DMS153 treated with DMSO at 0.1 percent for 48 hours (cell line): Measurements from ENCODE around the gene BTBD6.

ENCODE experiments used
- DNase-seq: peaks from one replicate; lab custom pipeline; 2025; ENCODE audit not compliant: unreplicated experiment; lab: John Stamatoyannopoulos, UW

The BTBD6 gene

DNA sequence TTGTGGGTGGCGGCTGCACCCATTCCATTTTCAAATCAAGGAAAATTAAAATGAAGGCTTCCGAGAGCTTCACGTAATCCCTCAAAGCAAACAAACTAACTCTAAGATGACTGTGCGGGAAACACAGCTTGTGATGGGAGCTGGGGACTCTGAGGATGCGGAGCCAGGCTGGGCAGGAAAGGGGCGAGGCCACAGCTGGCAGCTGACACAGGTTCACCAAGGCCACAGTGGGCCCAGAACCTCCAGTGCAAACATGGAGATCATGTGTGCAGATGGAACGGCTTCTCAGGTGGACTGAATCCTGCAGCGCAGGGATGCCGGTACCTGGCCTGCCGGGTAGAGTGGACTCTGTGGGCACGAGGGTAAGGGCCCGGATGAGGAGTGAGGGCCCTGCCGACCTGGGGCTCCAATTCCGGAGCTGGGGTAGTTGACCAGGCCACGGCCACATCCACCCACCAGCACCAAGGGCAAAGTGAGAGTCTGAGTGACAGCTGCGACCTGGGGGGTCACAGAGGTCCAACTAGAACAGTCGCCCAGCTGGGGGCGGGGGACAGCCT lies 19.2 kb upstream of the BTBD6 start:
- no peak for DNase-seq

DNA sequence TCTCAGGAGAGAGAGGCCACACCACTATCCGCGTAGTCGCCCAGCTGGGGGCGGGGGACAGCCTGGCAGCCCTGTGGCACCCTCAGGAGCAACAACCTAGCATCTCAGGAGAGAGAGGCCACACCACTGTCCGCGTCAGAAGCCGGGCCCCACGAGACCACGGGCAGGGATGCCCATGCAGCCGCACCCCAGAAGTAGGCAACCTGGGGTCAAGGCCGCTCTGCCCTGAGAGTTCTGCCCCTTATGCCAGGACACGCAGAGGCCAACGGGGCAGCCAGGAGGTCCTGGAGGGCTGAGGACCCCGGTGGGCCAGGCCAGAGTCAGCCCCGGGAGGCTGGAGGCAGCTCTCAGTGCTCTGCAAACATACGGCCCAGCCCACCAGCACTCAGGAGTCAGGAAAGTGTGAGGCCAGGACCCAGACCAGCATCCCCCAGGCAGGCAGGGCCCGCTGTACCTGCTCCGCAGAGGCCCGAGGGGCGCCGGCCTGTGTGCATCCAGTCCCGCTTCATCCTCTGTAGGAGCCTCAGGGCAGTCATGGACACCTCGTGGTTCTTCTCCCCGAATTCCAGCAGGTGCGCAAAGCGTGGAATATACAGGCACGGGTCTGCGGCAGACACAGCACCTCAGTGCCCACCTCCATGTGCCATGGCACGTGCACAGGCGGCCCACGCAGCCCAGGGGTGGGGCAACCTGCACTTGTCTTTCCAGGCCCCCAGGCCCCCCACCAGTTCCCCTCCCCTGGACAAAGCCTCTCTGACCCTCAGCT lies 7.3 kb upstream of the BTBD6 start:
- DNase-seq, result no peak

DNA sequence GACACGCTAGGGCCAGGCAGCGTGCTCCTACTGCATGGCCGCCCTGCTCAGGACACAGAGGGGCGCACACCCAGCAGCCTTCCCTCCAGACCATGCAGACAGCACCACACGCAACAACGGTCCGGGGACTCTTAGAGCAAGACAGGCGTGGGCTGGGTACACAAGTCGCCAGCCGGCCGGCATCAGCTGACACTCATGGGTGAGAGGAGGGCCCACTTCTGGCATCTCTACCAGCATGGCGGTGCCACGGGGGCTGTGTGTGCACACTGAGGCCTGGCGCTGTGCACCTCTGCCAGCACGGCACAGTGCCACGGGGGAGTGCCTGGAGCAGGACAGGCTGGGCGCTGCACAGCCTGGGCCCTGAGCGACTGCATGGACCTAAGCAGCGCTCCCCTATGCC lies 6.7 kb upstream of the BTBD6 start:
- no peak for DNase-seq

DNA sequence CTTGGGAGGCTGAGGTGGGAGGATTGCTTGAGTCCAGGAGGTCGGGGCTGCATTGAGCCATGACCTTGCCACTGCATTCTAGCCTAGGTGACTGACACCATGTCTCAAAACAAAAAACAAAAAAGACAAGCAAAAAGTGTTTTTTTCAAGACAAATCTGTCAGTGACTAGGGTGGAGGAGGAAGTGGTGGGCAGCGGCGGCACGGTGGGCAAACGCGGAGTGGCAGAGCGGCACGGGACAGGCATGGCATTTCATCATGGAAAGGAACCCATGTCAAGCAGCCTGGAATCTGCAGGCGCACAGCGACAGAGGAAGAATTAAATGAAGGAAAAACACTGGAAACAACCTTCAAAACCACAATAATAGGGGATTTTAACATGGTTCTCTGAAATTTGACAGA lies 4.0 kb upstream of the BTBD6 start:
- DNase-seq, result no peak

DNA sequence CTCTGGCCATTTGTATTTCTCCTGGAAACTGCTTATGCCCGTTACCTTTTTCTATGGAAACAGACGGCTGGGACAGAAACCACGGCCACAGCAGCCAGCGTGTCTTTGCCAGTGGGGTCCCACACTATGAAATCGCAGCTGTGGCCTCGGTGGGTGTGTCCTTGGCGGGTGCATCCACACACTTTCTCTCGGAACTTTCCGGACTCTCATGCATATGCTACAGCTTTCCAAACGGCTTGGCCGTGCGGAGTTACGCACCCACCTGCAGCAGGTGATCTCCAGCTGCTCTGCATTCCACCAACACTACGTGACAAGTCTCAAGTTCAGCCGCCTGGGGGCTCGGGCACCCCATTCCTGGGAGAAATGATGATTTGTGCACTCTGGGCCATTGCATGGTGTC lies 1.3 kb upstream of the BTBD6 start:
- no peak for DNase-seq

DNA sequence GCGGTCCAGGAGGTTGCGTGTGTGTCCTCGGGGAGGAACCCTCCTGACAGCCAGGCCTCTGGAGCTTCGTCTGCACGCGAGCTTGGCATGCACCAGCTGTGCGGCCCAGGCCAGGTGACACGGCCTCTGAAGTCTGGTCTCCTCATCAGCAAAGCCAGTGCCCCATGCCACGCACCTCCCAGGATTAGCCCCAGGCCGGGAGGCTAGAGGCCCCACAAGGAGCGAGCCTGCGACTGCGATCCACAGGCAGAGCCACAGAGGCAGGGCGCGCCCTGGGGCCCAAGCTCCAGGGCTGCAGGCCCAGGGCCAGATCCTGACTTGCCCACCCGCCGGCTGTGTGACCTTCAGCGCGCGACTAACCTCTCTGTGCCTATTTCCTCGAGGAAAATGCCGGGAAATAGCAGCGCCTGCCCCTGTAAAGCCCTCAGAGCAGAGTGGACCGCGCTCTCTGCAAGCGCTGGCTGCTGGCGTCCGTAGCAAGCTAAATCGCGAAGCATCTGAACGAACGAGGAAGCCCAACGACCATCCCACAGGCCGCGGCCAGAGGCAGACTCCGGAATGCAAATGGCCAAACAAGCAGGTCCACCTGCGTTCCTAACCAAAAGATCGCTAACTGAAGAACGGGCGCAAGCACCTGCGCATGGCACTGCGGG lies 492 bp upstream of the BTBD6 start:
- DNase-seq, result no peak

DNA sequence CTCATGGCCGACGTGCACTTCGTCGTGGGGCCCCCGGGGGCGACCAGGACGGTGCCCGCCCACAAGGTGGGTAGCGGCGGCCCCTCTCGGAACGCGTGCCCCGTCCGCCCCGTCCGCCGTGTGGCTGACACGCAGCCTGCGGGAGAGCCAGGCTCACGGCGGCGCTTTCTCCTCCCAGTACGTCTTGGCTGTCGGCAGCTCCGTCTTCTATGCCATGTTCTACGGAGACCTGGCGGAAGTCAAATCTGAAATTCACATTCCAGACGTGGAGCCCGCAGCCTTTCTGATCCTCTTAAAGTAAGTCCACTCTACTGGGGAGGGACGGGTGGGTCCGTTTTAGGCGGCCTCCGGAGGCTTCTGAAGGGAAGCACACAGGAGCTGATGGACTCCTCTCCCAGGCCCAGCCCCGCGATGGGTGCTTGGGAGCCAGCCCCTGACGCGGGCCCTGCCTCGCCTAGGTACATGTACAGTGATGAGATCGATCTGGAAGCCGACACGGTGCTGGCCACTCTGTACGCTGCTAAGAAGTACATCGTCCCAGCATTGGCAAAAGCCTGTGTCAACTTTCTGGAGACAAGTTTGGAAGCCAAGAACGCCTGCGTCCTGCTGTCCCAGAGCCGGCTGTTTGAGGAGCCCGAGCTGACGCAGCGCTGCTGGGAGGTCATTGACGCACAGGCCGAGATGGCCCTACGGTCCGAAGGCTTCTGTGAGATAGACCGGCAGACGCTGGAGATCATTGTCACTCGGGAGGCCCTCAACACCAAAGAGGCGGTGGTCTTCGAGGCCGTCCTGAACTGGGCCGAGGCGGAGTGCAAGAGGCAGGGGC lies 1.1 kb downstream of the BTBD6 start:
- DNase-seq, result no peak

DNA sequence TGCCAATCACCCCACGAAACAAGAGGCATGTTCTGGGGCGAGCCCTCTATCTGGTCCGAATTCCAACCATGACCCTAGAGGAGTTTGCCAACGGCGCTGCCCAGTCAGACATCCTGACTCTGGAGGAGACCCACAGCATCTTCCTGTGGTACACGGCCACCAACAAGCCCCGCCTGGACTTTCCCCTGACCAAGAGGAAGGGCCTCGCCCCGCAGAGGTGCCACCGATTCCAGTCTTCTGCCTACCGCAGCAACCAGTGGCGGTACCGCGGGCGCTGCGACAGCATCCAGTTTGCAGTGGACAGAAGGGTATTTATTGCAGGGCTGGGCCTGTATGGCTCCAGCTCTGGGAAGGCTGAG lies 1.7 kb downstream of the BTBD6 start:
- no peak for DNase-seq

DNA sequence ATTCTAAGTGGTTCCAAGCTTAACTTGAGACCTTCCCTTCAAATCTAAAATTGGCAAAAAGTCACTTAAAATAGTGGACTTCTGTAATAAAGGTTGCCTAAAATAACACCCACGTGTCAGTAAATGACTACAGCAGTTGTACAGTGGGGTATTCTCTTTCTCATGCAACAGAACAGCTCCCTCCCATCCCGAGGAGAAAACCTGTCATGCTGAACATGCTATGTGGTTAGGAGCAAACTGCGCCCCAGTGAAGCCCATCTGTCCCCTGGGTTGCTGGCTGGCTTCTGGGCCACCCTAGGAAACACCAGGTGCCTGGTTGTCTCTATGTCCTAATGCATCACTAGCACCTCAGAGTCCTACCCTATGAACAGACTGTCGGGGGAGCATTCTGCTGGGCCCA lies 2.7 kb downstream of the BTBD6 start:
- no peak for DNase-seq

DNA sequence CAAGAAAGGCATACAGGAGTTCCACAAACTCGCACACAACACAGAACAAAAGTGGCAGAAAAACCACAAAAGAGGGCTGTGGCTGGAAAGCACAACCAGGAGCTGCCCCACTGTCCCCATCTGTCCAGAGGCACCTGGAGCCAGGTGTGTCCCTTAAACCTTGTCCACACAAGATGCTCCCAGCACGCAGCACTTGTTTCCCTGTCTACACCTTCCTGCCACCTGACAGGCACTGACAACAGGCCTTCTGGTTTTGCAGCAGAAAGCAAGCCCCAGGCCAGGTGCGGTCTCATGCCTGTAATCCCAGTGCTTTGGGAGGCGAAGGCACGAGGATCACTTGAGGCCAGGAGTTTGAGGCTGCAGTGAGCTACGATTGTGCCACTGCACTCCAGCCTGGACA lies 3.6 kb downstream of the BTBD6 start:
- DNase-seq, result no peak

DNA sequence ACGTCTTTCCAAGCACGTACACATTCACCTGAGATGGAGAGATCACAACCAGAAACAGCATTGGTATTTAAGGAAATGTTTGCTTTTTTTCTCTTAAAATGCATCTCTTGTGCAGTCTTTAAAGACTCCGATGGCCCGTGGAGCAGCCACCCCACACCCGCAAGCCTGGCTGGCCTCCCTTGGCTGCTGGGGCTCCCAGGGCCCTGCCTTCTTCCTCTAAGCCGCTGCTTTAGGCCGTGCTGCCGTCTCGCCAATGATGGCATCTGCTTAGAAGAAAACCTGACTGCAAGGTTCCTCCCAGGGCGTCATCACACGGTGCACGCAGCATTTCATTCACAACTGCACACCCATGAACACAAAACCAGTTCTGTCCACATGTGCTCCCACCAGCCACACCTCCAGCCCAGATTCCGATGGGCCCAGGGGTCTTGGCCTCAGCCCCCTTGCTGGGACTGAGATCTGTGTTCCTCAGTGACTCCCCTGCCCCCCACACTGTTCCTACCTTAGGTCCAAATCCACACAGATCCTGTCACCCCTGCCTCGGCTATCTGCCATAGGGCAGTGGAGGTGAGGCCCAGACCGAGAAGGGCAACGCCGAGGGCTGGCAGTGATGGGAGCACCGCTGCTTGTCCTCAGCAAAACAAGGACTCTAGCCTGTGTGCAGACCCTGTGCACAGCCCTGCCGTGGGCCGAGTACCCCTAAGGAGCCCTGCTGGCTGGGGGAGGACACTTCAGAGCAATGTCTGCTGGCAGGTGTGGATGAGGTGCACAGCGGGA lies 4.4 kb downstream of the BTBD6 start:
- no peak for DNase-seq

DNA sequence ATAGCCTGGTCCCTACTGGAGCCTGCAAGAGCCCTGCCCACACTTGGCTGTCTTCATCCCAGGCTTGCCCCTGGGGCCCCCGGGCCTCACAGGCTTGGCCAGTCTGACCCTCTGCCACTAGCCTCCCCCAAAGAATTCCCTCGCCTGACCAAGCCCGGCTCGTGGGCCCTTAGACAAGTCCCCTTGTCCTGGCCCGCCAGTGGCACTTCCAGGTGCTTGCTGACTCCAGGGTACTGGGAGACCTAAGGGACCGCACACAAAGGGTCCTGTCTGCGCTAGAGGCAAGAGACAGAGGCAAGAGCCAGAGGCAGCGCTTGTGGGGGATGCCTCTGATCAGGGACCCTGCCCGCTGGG lies 5.0 kb downstream of the BTBD6 start:
- DNase-seq, result no peak

DNA sequence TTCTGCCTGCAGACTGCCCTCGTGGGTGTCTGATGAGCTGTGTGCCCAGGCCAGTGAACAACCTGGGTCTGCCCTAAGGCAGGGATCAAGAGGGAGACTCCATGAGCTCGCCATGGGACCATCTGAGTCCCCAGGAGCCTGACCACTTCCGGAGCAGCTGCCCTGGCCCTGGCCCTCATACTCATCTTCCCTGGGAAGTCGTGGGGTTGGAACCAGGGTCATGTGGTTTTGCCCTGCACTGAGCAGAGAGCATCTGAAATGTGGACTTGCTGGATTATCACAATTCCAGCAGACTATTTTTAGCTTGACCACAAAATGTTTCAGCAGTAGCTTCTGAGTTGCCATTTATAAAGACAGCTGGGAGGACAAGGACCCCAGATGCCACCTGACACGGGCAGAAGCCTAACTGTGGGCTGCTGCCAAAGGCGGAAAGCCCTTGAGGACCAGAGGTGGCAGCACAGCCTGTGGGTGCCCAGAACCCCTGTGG lies 6.7 kb downstream of the BTBD6 start:
- DNase-seq, result no peak

DNA sequence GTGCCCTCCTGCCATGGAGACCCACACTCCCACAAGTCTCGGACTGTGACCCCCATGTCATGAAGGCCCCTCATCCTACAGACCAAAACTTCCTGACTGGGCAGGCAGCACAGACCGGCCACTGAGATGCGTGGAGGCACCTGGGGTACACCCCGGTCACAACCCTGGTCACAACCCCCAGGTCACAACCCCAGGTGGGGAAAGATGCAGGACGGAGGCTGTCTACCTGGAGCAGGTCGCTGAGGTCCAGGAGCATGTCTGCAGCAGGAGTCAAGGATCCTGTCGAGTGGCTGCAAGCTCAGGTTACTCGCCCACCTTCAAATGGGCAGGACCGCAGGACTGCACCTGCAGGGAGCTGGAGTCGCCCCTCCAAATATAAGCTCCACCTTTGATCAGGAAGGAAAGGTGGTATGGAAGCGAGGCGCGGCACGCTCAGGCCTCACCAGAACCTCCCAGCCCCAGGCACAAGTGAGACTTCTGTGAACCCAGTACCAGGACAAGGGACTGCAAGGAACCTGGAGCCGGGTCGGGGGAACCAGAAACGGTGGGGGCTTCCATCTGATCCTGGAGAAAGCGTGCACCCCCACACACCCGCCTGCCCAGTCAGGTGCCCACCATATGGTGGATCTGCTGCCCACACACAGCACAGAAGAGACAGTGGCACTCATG lies 8.1 kb downstream of the BTBD6 start:
- DNase-seq, result no peak

DNA sequence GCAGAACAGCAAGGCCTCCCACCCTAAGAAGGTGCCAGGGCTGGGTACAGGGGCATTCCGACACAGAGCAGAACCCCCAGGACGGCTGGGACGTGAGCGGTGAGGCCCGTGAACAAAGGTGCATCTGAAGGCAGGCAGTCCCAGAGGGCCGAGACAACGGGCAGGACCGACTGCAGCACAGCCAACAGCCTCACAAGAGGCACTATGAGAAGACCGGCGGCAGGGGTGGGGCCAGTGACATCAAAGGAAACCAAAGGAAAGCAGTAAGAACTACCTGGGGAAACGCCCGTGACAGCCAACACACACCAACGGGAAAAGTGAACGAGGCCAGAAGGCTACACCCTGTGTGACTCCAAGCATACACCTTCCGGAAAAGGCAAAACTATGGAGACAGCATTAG lies 9.1 kb downstream of the BTBD6 start:
- DNase-seq, result no peak

DNA sequence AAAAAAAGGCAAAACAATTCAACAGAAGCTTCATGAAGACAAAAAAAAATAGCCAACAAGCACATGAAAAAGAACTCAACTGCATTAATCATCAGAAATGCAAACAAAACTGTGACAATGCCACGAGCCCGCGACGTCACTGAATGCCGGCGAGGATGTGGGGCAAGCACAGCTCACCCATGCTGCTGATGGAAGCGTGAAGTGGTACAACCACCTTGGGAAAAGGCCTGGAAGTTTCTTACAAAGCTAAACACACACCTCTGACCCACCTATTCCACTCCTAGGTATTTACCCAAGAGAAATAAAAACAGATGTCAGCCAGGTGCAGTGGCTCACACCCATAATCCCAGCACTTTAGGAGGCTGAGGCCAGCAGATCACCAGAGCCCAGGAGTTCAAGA lies 10.5 kb downstream of the BTBD6 start:
- DNase-seq, result no peak

DNA sequence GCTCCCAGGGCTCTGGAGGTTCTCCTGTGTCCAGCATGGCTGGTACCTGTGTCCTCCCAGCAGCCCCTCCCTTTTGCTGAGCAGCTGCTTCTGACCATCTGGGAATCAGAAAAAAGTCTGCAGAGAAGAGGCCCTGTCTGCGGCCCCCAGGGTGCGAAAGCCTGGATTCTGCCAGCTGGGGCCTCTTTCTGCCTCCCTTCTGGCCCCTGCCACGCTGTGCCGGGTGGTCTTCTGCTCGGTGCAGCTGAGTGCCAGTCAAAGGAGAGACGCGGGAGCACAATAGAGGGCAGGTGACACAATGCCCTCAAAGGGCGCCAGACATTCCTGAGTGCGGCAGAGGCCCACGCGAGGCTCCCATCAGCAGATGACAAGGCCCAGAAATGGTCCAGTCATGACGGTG lies 12.6 kb downstream of the BTBD6 start:
- no peak for DNase-seq

DNA sequence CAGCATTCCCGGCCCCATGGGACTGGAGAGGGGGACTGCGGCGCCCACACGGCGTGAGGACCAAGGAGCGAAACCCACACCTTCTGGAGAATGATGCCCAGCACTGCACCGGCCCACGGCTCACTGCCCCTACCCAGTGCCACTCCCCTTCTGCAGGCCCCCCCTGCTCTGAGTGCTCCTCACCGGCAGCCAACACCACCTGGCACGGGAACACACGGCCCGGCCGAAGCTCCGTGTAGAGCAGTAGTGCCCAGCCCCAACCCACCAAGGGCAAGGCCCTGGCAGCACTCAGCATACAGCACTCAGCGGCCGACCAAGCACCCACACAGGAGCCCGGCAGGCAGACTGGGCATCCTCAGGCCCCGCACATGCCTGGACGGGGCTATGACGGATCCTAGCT lies 13.4 kb downstream of the BTBD6 start:
- no peak for DNase-seq

DNA sequence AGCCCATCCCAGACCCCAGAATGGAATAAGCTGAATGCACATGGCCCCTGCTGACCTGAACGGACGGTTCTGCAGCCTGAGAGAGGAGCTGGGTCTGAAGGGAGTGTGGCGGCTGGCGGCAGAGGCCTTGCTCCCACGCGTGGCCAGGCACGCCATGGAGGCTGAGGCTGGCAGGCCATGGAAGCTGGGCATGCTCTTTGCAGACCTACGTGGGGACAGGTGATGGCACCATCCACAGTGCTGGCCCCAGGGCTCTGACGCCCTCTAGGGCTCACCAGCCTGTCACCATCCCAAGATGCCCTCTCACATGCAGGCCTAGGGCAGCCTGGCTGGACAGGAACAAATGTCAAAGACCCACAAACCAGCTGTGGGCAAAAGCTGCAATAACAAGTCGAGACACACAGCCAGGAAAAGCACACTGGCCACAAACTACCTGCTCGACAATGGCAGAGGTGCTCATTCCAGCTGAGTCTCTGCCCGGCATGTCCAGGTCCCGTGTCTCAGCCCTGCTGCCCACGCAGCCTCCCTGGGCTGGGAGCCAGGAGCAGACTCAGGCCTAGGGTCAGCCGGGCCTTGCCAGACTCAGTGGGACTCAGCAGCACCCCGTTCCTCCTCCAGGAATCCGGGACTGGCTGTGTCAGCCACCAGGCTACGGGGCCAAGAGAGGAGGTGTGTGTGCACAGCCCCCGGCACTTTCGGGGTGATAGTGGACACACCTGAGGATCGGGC lies 19.7 kb downstream of the BTBD6 start:
- no peak for DNase-seq
